Smooth muscle cell (in vitro differentiated cells): ENCODE results near the gene NFATC1. TPM values are rescaled to one million over a fixed set of nuclear protein-coding genes. Genes with fewer than 3 reads are reported as not detected.

Experiments
- DNase-seq: peaks from one replicate; lab custom pipeline; 2025; ENCODE audit not compliant: unreplicated experiment; lab: John Stamatoyannopoulos, UW
- H2AFZ ChIP-seq: fragments of 200-600 bp; sonication (generic); 2 replicates; pipeline ENCODE4 v1.6.0; 2016; ENCODE audit warnings: antibody characterized with exemption, low read depth, mild to moderate bottlenecking
- H3F3A ChIP-seq: fragments of 200-600 bp; sonication (generic); 2 replicates; pipeline ENCODE4 v1.6.0; 2017; ENCODE audit warnings: antibody characterized with exemption, low read depth
- H3K27ac ChIP-seq: fragments of 200-600 bp; sonication (generic); 2 replicates; pipeline ENCODE4 v1.5.1; 2016; ENCODE audit warnings: low read depth, mild to moderate bottlenecking
- H3K27me3 ChIP-seq: fragments of 200-600 bp; sonication (generic); 2 replicates; pipeline ENCODE4 v1.6.1; 2016; ENCODE audit warnings: low read depth, mild to moderate bottlenecking
- H3K36me3 ChIP-seq: fragments of 200-600 bp; sonication (generic); 2 replicates; pipeline ENCODE4 v1.5.1; 2016; ENCODE audit warnings: low read depth
- H3K4me1 ChIP-seq: fragments of 200-600 bp; sonication (generic); 2 replicates; pipeline ENCODE4 v1.5.1; 2016; ENCODE audit warnings: low read depth
- H3K4me2 ChIP-seq: fragments of 200-600 bp; sonication (generic); 2 replicates; pipeline ENCODE4 v1.6.0; 2016; ENCODE audit warnings: mild to moderate bottlenecking
- H3K4me3 ChIP-seq: fragments of 200-600 bp; sonication (generic); 2 replicates; pipeline ENCODE4 v1.5.1; 2016; ENCODE audit warnings: mild to moderate bottlenecking
- H3K79me2 ChIP-seq: fragments of 200-600 bp; sonication (generic); 2 replicates; pipeline ENCODE4 v1.6.0; 2016; ENCODE audit warnings: low read depth, mild to moderate bottlenecking
- H3K9ac ChIP-seq: fragments of 200-600 bp; sonication (generic); 2 replicates; pipeline ENCODE4 v1.6.0; 2016; ENCODE audit warnings: low read depth
- H3K9me3 ChIP-seq: fragments of 200-600 bp; sonication (generic); replicated peaks from 2 replicates; pipeline ENCODE4 v1.5.1; 2016; ENCODE audit warnings: low read depth
- H4K20me1 ChIP-seq: fragments of 200-600 bp; sonication (generic); 2 replicates; pipeline ENCODE4 v1.6.0; 2016; ENCODE audit warnings: low read depth
- CTCF ChIP-seq: fragments of 200-600 bp; sonication (generic); IDR thresholded peaks from 2 replicates; pipeline ENCODE4 v1.5.1; 2017; ENCODE audit warnings: borderline replicate concordance, mild to moderate bottlenecking, antibody characterized with exemption; ENCODE audit not compliant: insufficient read depth, poor library complexity, severe bottlenecking
- WGBS: methylation state at CpG from one replicate; pipeline ENCODE4 v1.1.7; 2016; ENCODE audit warnings: low lambda C conversion rate; 5-methylcytosine and 5-hydroxymethylcytosine counted together
- polyA plus RNA-seq: library from polyadenylated mRNA; unstranded; fragments of >200 nt; fragmentation: Nextera tagmentation; extraction: Ambion mirVana; gene quantifications from 2 replicates; pipeline ENCODE4 v1.2.1, GENCODE V29; 2016
- total RNA-seq: library from RNA; depleted of rRNA; stranded (reverse); fragments of >200 nt; gene quantifications from 2 replicates; pipeline ENCODE4 v1.2.3, GENCODE V29; 2014

NFATC1 gene
- total and polyA plus RNA-seq, 2 experiments from 2014 or later = 13.1 to 19.2 TPM

DNA sequence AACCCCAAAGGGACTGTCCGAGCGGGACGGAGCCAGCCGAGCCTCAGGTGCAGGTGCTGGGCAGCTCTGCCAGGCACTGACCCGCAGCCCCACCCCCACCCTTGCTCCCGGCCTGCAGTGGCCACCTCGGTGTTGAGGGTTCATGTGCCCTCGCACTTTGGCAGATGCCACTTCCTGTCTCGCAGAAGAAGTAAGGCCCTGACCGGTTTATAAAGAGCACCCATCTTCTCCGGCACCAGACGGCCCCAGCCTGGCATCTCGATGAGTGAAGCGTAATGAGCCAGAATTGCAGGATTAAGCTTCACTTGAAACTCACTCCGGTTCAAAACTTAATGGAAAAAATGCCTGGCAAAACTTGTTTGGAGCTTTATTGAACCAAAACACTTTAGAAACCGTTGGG, 10.9 kb upstream of the NFATC1 start:
- Histone ChIP-seq H2AFZ (no peak overlapping the region), H3K4me3 (no peak overlapping the region), H3K27ac (no peak overlapping the region), H3K4me2 (no peak overlapping the region), H3K4me1 (no peaks in the 10 kb centered on the region), H3F3A (no peaks in the 10 kb centered on the region), H3K27me3 (peaks cover 10% of the 10 kb centered on the region), H4K20me1 (no peaks in the 10 kb centered on the region), H3K36me3 (no peaks in the 10 kb centered on the region), H3K9ac (no peak overlapping the region), H3K79me2 (no peaks in the 10 kb centered on the region), H3K9me3 (no peaks in the 10 kb centered on the region)
- TF ChIP-seq CTCF = no peak
- WGBS = 85% methylated on average over 16 of the region's 16 CpGs
- DNase-seq = no peak

DNA sequence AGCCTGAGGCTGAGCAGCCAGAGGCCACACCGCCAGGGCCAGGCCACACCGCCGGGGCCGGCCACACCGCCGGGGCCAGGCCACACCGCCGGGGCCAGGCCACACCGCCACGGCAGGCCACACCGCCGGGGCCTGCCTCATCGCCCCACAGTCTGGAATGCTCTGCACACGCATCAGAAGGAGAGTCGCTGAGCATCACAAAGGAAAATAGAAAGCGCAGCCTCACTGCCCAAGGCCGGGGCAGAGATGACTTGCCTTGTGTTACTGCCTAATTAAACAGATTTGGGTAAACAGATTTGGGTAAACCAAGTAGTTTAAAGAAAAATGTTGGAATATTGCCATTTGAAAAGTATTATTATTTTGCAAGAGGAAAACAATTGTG, 10.4 kb upstream of the NFATC1 start:
- Histone ChIP-seq H3K4me2 (no peak overlapping the region), H3K36me3 (no peaks in the 10 kb centered on the region), H4K20me1 (no peaks in the 10 kb centered on the region), H3K27me3 (peaks cover 11% of the 10 kb centered on the region), H2AFZ (no peak overlapping the region), H3K27ac (no peak overlapping the region), H3K4me3 (no peak overlapping the region), H3K9ac (no peak overlapping the region), H3K9me3 (no peaks in the 10 kb centered on the region), H3K4me1 (no peaks in the 10 kb centered on the region), H3K79me2 (no peaks in the 10 kb centered on the region), H3F3A (no peaks in the 10 kb centered on the region)
- 73% methylated on average over 17 of the region's 17 CpGs for WGBS
- TF ChIP-seq CTCF = no peak
- DNase-seq = no peak

GRCh38 chr18:79385708-79386341, 9.9 kb upstream of the NFATC1 start:
- no peak for TF ChIP-seq CTCF
- Histone ChIP-seq H3K4me3 (no peak overlapping the region), H3K4me2 (no peak overlapping the region), H2AFZ (no peak overlapping the region), H3F3A (no peaks in the 10 kb centered on the region), H3K27me3 (peaks cover 11% of the 10 kb centered on the region), H3K27ac (no peak overlapping the region), H3K9ac (no peak overlapping the region), H4K20me1 (no peaks in the 10 kb centered on the region), H3K36me3 (no peaks in the 10 kb centered on the region), H3K9me3 (no peaks in the 10 kb centered on the region), H3K79me2 (no peaks in the 10 kb centered on the region), H3K4me1 (no peaks in the 10 kb centered on the region)
- WGBS = 82% methylated on average over 21 of the region's 21 CpGs
- no peak for DNase-seq

DNA sequence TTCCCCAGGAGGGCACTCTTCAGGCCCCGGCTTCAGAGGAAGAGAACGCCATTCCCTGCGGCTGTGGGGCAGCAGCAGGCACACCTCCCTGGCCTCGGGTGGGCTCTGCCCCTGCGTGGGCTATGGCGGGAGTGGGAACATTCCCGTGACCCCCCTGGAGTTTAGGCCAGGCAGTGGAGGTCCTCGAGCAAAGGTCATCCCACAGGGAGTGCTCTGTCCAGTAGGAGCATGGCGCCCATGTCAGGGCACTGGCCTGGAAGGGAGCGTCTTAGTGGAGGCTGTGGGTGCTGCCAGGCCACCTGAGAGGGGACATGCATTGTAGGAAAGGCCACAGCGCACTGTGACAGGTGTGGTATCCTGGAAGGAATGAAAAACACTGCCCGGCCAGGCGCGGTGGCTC, 9.2 kb upstream of the NFATC1 start:
- no peaks in the 10 kb centered on the region for H3K79me2 ChIP-seq
- H3K9ac ChIP-seq = no peak overlapping the region
- H3F3A ChIP-seq = no peaks in the 10 kb centered on the region
- H2AFZ ChIP-seq = no peak overlapping the region
- H3K27me3 ChIP-seq = peaks cover 11% of the 10 kb centered on the region
- H4K20me1 ChIP-seq = no peaks in the 10 kb centered on the region
- no peaks in the 10 kb centered on the region for H3K36me3 ChIP-seq
- H3K4me1 ChIP-seq = no peaks in the 10 kb centered on the region
- H3K9me3 ChIP-seq = no peaks in the 10 kb centered on the region
- no peak overlapping the region for H3K4me2 ChIP-seq
- H3K27ac ChIP-seq = no peak overlapping the region
- no peak for TF ChIP-seq CTCF
- DNase-seq = no peak
- 98% methylated on average over 14 of the region's 14 CpGs for WGBS
- no peak overlapping the region for H3K4me3 ChIP-seq
